Keratinocyte (primary cell): ENCODE data around the gene P2RY11. TPM values are rescaled to one million over a fixed set of nuclear protein-coding genes. Genes with fewer than 3 reads are reported as not detected.

Experiments
- DNase-seq: peaks from one replicate; pipeline ENCODE4 v3.0.0-alpha.2; 2011; ENCODE audit warnings: low read depth, missing footprints, low spot score
- FAIRE-seq: peaks from 2 replicates; lab custom pipeline; 2011; peaks lifted over from hg19 to GRCh38; lab: Jason Lieb, UNC
- H2AFZ ChIP-seq: 2 replicates; pipeline ENCODE4 v1.6.0; 2012; ENCODE audit warnings: low read length, control low read depth, inconsistent platforms; ENCODE audit not compliant: control insufficient read depth
- H3K27ac ChIP-seq: 2 replicates; pipeline ENCODE4 v1.5.1; 2011; ENCODE audit warnings: low read length; ENCODE audit not compliant: control insufficient read depth, insufficient read depth
- H3K27me3 ChIP-seq: 3 replicates; pipeline ENCODE4 v1.6.0; 2011; ENCODE audit warnings: low read length; ENCODE audit not compliant: control insufficient read depth, insufficient read depth; ENCODE audit errors: extremely low read depth
- H3K36me3 ChIP-seq, 2 experiments: 2 replicates in 1 of 2; 3 replicates in 1 of 2; pipeline ENCODE4 v1.5.1; 2011; ENCODE audit warnings: low read length in 2 of 2, mild to moderate bottlenecking in 1 of 2; ENCODE audit not compliant: control insufficient read depth in 2 of 2, insufficient read depth in 2 of 2; ENCODE audit errors: extremely low read depth in 1 of 2
- H3K4me1 ChIP-seq: 3 replicates; pipeline ENCODE4 v1.5.1; 2011; ENCODE audit warnings: low read length; ENCODE audit not compliant: control insufficient read depth, insufficient read depth; ENCODE audit errors: extremely low read depth
- H3K4me2 ChIP-seq: 3 replicates; pipeline ENCODE4 v1.6.0; 2011; ENCODE audit warnings: low read depth, low read length; ENCODE audit not compliant: control insufficient read depth, insufficient read depth; ENCODE audit errors: extremely low read depth
- H3K4me3 ChIP-seq, 3 experiments: fragments of 200-600 bp in 1 of 3; sonication (generic) in 1 of 3; 2 replicates in 2 of 3; 3 replicates in 1 of 3; pipeline ENCODE4 v1.5.1; 2011 to 2016; ENCODE audit warnings: low read length in 3 of 3, mild to moderate bottlenecking in 3 of 3, control low read depth in 2 of 3, inconsistent platforms in 1 of 3, low read depth in 1 of 3, mixed read lengths in 1 of 3, mixed run types in 1 of 3, moderate library complexity in 1 of 3; ENCODE audit not compliant: control insufficient read depth in 2 of 3, insufficient read depth in 2 of 3; ENCODE audit errors: extremely low read depth in 1 of 3
- H3K79me2 ChIP-seq: 2 replicates; pipeline ENCODE4 v1.6.0; 2012; ENCODE audit warnings: low read length; ENCODE audit not compliant: control insufficient read depth, insufficient read depth
- H3K9ac ChIP-seq: 3 replicates; pipeline ENCODE4 v1.6.0; 2011; ENCODE audit warnings: low read length; ENCODE audit not compliant: control insufficient read depth, insufficient read depth; ENCODE audit errors: extremely low read depth
- H3K9me1 ChIP-seq: 3 replicates; pipeline ENCODE4 v1.6.0; 2011; ENCODE audit warnings: low read length; ENCODE audit not compliant: control insufficient read depth, insufficient read depth; ENCODE audit errors: extremely low read depth
- H3K9me3 ChIP-seq: 2 replicates; pipeline ENCODE4 v1.5.1; 2012; ENCODE audit warnings: low read depth, low read length; ENCODE audit not compliant: control insufficient read depth
- H4K20me1 ChIP-seq: 3 replicates; pipeline ENCODE4 v1.6.0; 2011; ENCODE audit warnings: low read length; ENCODE audit not compliant: control insufficient read depth, insufficient read depth; ENCODE audit errors: extremely low read depth
- CTCF ChIP-seq, 3 experiments: IDR thresholded peaks in 1 of 3; conservative IDR thresholded peaks in 1 of 3; optimal IDR thresholded peaks in 1 of 3; 2 replicates in 2 of 3; 3 replicates in 1 of 3; pipeline versions ENCODE3 to v1.5.1; 2011; ENCODE audit warnings: low read length in 3 of 3, mild to moderate bottlenecking in 3 of 3, moderate library complexity in 2 of 3, control low read depth in 1 of 3, inconsistent platforms in 1 of 3; ENCODE audit not compliant: insufficient read depth in 2 of 3; ENCODE audit errors: extremely low read depth in 1 of 3
- EZH2 ChIP-seq: IDR thresholded peaks from one replicate; pipeline ENCODE4 v1.6.1; 2012; ENCODE audit warnings: inconsistent platforms, mild to moderate bottlenecking, low read length, moderate library complexity
- dilution Hi-C: fragments of 300-500 bp; cut with MboI; formaldehyde crosslinking; loops from one replicate; pipeline ENCODE4 v1.7.0; 2020; ENCODE audit warnings: low sequenced_read_pairs; ENCODE audit not compliant: extremely low pct_ligation_motif_present
- polyA plus RNA-seq, 5 experiments: library from polyadenylated mRNA; depleted of rRNA in 3 of 5; stranded (reverse) in 3 of 5; stranded (forward) in 1 of 5; unstranded in 1 of 5; fragments of >200 nt; gene quantifications; 1 replicate in 1 of 5; 2 replicates in 3 of 5; 3 replicates in 1 of 5; pipeline versions ENCODE4 v1.2.1 to v1.2.3, GENCODE V29; 2011 to 2012; ENCODE audit warnings: missing spikeins in 2 of 5, low read depth in 1 of 5, low replicate concordance in 1 of 5

P2RY11 gene
- polyA plus RNA-seq, 1 donor (not counting 4 experiments of a cell fraction or from before 2014, with no cell fraction given), result 3.2 TPM

- Histone ChIP-seq H4K20me1 (no peaks in the 10 kb centered on the region), H3K9me3 (no peaks in the 10 kb centered on the region), H3K4me1 (peaks cover 12% of the 10 kb centered on the region), H3K4me2 (peak overlapping the region; percentile 34), H2AFZ (no peak overlapping the region), H3K9me1 (no peaks in the 10 kb centered on the region), H3K36me3 (peaks cover 19% of the 10 kb centered on the region in 2 experiments), H3K79me2 (peaks cover 36% of the 10 kb centered on the region), H3K27ac (no peak overlapping the region), H3K27me3 (no peaks in the 10 kb centered on the region), H3K9ac (peak overlapping the region; percentile 94), H3K4me3 (peak overlapping the region in 1 of 3 experiments; percentile 25)
- DNase-seq (no peak), FAIRE-seq (no peak)
- TF ChIP-seq EZH2 (no peak), CTCF (optimal IDR thresholded peaks at IDR 0.05 in 1 of 3, IDR thresholded peaks at IDR 0.05 in 1 of 3, conservative IDR thresholded peaks at IDR 0.05 in 1 of 3; ENCODE audit: extremely low read depth in 1 of 3, insufficient read depth in 2 of 3, low read length in 3 of 3) (no peak)
- dilution Hi-C loops, result no loop called here
Measured at GRCh38 chr19:10105509-10106099, 5.9 kb upstream of the P2RY11 start.

GRCh38 chr19:10106100-10106936, 5.2 kb upstream of the P2RY11 start, which contains the start of gene PPAN:
PPAN (plus strand) TSS chr19:10106362; CDS start chr19:10106395, 33 bp downstream.
- H3K27ac ChIP-seq, result peak within 1 kb of the TSS; percentile 79
- peaks cover 36% of the 10 kb centered on the region for H3K79me2 ChIP-seq
- TF ChIP-seq CTCF (optimal IDR thresholded peaks at IDR 0.05 in 1 of 3, IDR thresholded peaks at IDR 0.05 in 1 of 3, conservative IDR thresholded peaks at IDR 0.05 in 1 of 3; ENCODE audit: extremely low read depth in 1 of 3, insufficient read depth in 2 of 3, low read length in 3 of 3), result no peak
- TF ChIP-seq EZH2, result no peak
- H3K27me3 ChIP-seq, result no peaks in the 10 kb centered on the region
- peak within 1 kb of the TSS; percentile 80 to 83 (median 81) for H3K4me3 ChIP-seq
- DNase-seq (peak; percentile 55), FAIRE-seq (peak; percentile 5)
- H2AFZ ChIP-seq, result peak within 1 kb of the TSS; percentile 73
- no peaks in the 10 kb centered on the region for H3K9me1 ChIP-seq
- H3K36me3 ChIP-seq, result peaks cover 19 to 26% of the 10 kb centered on the region in 2 experiments
- H3K4me1 ChIP-seq, result peaks cover 12% of the 10 kb centered on the region
- peak within 1 kb of the TSS; percentile 94 for H3K9ac ChIP-seq
- dilution Hi-C loops, result no loop called here
- H4K20me1 ChIP-seq, result no peaks in the 10 kb centered on the region
- no peaks in the 10 kb centered on the region for H3K9me3 ChIP-seq
- H3K4me2 ChIP-seq, result peak within 1 kb of the TSS; percentile 64
